GM20000 (cell line): ENCODE measurements around the gene TBC1D8.

Experiments used
- DNase-seq: peaks from one replicate; pipeline ENCODE4 v3.0.0; 2012; ENCODE audit warnings: low spot score
- CTCF ChIP-seq: IDR thresholded peaks from 2 replicates; pipeline ENCODE4 v1.5.1; 2012; ENCODE audit warnings: mild to moderate bottlenecking, control low read depth; ENCODE audit errors: extremely low read depth, missing control alignments

The TBC1D8 gene

GRCh38 chr2:101151146-101151858, at the start of gene TBC1D8:
Gene TBC1D8, minus strand, starts transcription at chr2:101151382. Its CDS starts 129 bp downstream, at chr2:101151253.
- DNase-seq, result peak; percentile 94

GRCh38 chr2:101200676-101201075, 49.5 kb upstream of the TBC1D8 start:
- TF ChIP-seq CTCF, result no peak
- DNase-seq, result no peak

More at GRCh38 chr2:101151146-101151858, at the start of gene TBC1D8:
- TF ChIP-seq CTCF, result no peak

- DNase-seq, result no peak
Observed at GRCh38 chr2:101199251-101199791, 48.1 kb upstream of the TBC1D8 start.

GRCh38 chr2:101197814-101198213, 46.6 kb upstream of the TBC1D8 start:
- DNase-seq, result no peak
- no peak for TF ChIP-seq CTCF

More at GRCh38 chr2:101199251-101199791, 48.1 kb upstream of the TBC1D8 start:
- no peak for TF ChIP-seq CTCF

DNA sequence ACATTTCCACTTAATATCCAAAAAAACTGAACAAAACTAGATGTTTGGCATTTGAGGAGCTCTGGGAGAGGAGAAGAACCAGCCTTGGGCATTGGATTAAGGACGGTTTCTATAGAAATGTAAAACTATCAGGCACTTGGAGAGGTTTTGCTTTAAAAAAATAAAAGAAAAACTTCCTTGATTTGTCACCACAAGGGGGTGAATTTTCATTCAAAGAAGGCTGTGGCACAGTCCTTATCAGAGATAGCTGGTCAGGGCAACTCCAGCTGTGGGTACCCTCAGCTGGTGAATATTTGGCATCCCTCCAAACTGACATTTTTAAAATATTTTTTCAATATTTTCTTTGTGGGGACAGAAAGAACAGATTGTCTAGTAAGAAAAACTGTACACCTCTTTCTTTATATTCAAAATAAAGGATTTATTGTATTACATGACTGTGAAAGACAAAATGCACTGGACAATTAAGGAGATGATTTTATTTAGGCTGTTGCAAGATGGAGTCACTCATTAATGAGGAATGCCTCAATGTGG, 46.1 kb upstream of the TBC1D8 start:
- DNase-seq, result no peak
- no peak for TF ChIP-seq CTCF

DNA sequence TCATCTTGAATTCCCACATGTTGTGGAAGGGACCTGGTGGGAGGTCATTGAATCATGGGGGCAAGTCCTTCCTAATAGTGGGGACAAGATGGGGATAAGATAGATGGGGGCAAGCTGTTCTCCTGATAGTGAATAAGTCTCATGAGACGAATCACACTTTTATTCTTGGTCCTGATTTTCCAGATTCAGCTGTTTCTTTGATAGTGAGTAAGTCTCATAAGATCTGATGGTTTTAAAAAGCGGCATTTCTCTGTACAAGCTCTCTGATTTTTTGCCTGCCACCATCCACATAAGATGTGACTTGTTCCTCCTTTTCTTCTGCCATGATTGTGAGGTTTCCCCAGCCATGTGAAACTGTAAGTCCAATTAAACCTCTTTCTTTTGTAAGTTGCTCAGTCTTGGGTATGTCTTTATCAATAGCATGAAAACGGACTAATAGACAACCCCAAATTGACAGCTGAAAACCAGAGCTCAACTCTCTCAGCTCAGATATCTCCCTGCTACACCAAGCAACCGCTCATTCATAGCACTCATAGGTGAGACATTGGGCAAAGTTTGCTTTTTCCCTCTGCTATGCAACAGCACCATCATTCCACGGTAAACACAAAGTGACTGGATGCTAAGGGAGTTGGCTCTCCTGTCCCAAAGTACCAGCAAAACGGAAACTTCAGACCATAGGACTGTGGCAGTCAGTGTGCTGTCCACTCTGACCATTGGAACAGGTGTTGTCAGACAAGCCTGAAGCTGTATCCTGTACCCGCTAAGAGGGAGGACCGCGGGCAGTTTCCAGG, 44.9 kb upstream of the TBC1D8 start:
- DNase-seq, result no peak
- TF ChIP-seq CTCF, result no peak
